ENCODE results near the gene BIRC3. TPM values are rescaled to one million over a fixed set of nuclear protein-coding genes. Genes with fewer than 3 reads are reported as not detected.

The BIRC3 gene
- total and polyA plus RNA-seq, 2 of the 4 experiments (the other 2 are of a cell fraction): 2.2 to 5.0 TPM

DNA sequence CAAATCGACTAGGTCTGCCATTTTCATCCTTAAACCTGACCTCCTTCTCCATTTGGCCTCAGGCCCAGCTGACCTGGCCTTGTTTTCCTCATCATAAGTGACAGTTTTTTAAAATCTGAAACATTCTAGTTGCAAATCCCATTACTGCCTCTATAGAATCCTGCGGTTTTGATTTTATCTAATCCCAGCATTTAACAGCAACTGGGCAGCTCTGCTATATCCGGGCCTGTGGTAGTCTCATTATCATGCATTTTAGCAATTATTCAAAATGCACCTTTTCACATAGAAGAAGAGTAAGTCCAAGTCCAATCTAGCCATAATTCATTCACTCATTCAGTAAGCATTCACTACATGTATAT lies 28.6 kb upstream of the BIRC3 start:
- H2AK9ac ChIP-seq (replicated peaks; ENCODE audit: low read depth, low read length, poor library complexity): no peak overlapping the region
- 90% methylated on average over 2 of the region's 3 CpGs; no CpG with 5 or more reads in 1 of the 2 experiments for WGBS, 2 experiments (ENCODE audit: extremely low coverage in 2 of 2, insufficient read length in 1 of 2)
- H3K27ac ChIP-seq (ENCODE audit: insufficient read depth, low read length): no peak overlapping the region
- peaks cover 5% of the 10 kb centered on the region for H3K4me1 ChIP-seq (ENCODE audit: control insufficient read depth, insufficient read depth, low read length)
- H4K20me1 ChIP-seq (ENCODE audit: insufficient read depth, low read length): no peaks in the 10 kb centered on the region
- no peak overlapping the region for H2BK20ac ChIP-seq (ENCODE audit: low read depth, low read length)
- dilution Hi-C loops (cut with HindIII; ENCODE audit: low sequenced_read_pairs, unreplicated experiment): no loop called here
- no peaks in the 10 kb centered on the region for H3K27me3 ChIP-seq (ENCODE audit: control insufficient read depth, insufficient read depth, low read length)
- no peak overlapping the region for H3K4ac ChIP-seq (ENCODE audit: low read depth, low read length)
- H4K91ac ChIP-seq (ENCODE audit: insufficient read depth, low read depth, low read length): no peak overlapping the region
- H3K4me3 ChIP-seq (ENCODE audit: insufficient read depth, low read depth, low read length): no peak overlapping the region
- intact Hi-C loops (cut with micrococcal nuclease): loop anchor here (1.0 to 10.0 kb wide), 7 partner anchors 53 to 424 kb away; partner anchors contain the start of gene BIRC2
- no TSS peak for BruUV-seq (replicated peaks)
- no peak overlapping the region for H3K56ac ChIP-seq (ENCODE audit: extremely low read depth, insufficient read depth, low read length)
- no peak overlapping the region for H3K23ac ChIP-seq (ENCODE audit: low read depth, low read length)
- ATAC-seq (ENCODE audit: low read depth) (no peak), DNase-seq (no peak)
- no peaks in the 10 kb centered on the region for H3K9me3 ChIP-seq (ENCODE audit: control insufficient read depth, insufficient read depth, low read length)
- TF ChIP-seq MAFK (IDR thresholded peaks at IDR 0.05; ENCODE audit: low read depth, low read length): no peak
- no peaks in the 10 kb centered on the region for H3K36me3 ChIP-seq (ENCODE audit: control insufficient read depth, insufficient read depth, low read length)
- in situ Hi-C loops (cut with MboI; ENCODE audit: low sequenced_read_pairs): loop anchor here (5.0 to 25.0 kb wide), 2 partner anchors 99 to 209 kb away; no protein-coding TSS in a partner anchor
- POLR2A ChIA-PET (ENCODE audit: unreplicated experiment): no interaction called here
- no peak overlapping the region for H3K14ac ChIP-seq (replicated peaks; ENCODE audit: low read depth, low read length)
- no peak overlapping the region for H2BK5ac ChIP-seq (ENCODE audit: low read depth, low read length, poor library complexity, severe bottlenecking)
- H3K18ac ChIP-seq (ENCODE audit: low read depth, low read length): no peak overlapping the region
- no peak overlapping the region for H3K9ac ChIP-seq (ENCODE audit: low read depth, low read length)
- H2AK5ac ChIP-seq (ENCODE audit: low read depth, low read length): no peak overlapping the region; the same call in 1 of the 2 replicates
- no peaks in the 10 kb centered on the region for H3K79me1 ChIP-seq (ENCODE audit: low read depth in 1 of 2, low read length in 2 of 2)
- H2AFZ ChIP-seq (replicated peaks; ENCODE audit: low read length, poor library complexity): peak overlapping the region; percentile 26
- H3K9me1 ChIP-seq (ENCODE audit: insufficient read depth, low read length): no peaks in the 10 kb centered on the region
- no peak overlapping the region for H4K8ac ChIP-seq (ENCODE audit: low read depth in 2 of 2, low read length in 2 of 2)
- no peak overlapping the region for H2BK120ac ChIP-seq (ENCODE audit: low read depth, low read length)
- no peak overlapping the region for H4K5ac ChIP-seq (ENCODE audit: low read depth, low read length)
- CTCF ChIA-PET: interaction anchor here (0.9 to 3.3 kb wide), 7 partner anchors 9 to 427 kb away, joined by 3 to 14 read pairs (median 3); no protein-coding TSS in a partner anchor
- no peak overlapping the region; the same call in 2 of the 3 replicates for H2BK15ac ChIP-seq (ENCODE audit: low read depth, low read length)
- no peak overlapping the region for H3K4me2 ChIP-seq (ENCODE audit: low read depth, low read length)

All from IMR-90 (cell line).